ENCODE data around the gene LDAF1. TPM values are rescaled to one million over a fixed set of nuclear protein-coding genes. Genes with fewer than 3 reads are reported as not detected.

Gene LDAF1
- total RNA-seq, 6 experiments from 2014 or later, result 1.5 to 3.1 (median 2.1) TPM

DNA sequence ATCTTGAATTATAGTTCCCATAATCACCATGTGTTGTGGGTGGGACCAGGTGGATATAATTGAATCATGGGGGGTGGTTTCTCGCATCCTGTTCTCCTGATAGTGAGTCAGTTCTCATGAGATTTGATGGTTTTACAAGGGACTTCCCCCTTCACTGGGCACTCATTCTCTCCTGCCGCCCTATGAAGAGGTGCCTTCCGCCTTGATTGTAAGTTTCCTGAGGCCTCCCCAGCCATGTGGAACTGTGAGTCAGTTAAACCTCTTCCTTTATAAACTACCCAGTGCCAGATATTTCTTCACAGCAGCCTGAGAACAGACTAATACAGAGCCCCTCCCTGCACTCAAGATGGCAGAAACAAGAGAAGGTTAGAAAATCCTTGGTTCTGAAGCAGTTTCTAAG, 26.4 kb downstream of the LDAF1 start:
- ATAC-seq (no peak), DNase-seq (no peak)
- 67% methylated on average over 1 of the region's 3 CpGs for WGBS (ENCODE audit: insufficient coverage, low coverage, low lambda C conversion rate, missing lambda C conversion rate)
- no peaks in the 10 kb centered on the region for H3K36me3 ChIP-seq
- no peaks in the 10 kb centered on the region for H3K27me3 ChIP-seq
- H3K4me3 ChIP-seq, result no peak overlapping the region
- H3K4me1 ChIP-seq, result no peaks in the 10 kb centered on the region
- no peak for TF ChIP-seq CTCF (IDR thresholded peaks at IDR 0.05)
- no peak for TF ChIP-seq POLR2A (IDR thresholded peaks at IDR 0.05)
- no peaks in the 10 kb centered on the region for H3K9me3 ChIP-seq
- intact Hi-C loops (cut with DNase I), result loop anchor here in 1 of 2 donors (5.0 kb wide), 1 partner anchor 92 kb away; the partner anchor contains the start of gene CRYM
- H3K27ac ChIP-seq, result no peak overlapping the region

DNA sequence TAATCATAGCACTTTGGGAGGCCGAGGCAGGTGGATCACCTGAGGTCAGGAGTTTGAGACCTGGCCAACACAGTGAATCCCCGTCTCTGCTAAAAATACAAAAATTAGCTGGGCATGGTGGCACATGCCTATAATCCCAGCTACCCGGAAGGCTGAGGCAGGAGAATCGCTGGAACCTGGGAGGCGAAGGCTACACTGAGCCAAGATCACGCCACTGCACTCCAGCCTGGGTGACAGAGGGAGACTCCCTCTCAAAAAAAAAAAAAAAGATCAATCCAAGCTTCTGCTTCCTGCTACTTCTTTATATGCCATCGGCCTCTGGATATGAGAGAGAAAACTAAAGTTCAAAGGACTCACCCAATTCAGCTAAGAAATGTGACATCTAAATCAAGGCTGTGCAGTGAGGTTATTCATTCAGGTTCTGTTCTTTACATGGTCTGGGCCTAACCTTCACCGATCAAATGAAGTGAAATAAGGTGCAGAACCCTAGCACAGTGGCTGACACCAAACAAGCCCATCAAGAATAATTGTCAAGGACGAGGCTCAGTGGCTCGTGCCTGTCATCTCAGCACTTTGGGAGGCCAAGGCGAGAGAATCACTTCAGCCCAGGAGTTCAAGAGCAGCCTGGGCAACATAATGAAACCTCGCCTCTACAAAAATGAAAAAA, 27.3 kb downstream of the LDAF1 start:
- ATAC-seq (no peak), DNase-seq (no peak)
- Histone ChIP-seq H3K27ac (no peak overlapping the region), H3K27me3 (no peaks in the 10 kb centered on the region), H3K4me1 (no peaks in the 10 kb centered on the region), H3K4me3 (no peak overlapping the region), H3K36me3 (no peaks in the 10 kb centered on the region), H3K9me3 (no peaks in the 10 kb centered on the region)
- intact Hi-C loops (cut with DNase I), result loop anchor here in 1 of 2 donors (5.0 kb wide), 1 partner anchor 92 kb away; the partner anchor contains the start of gene CRYM
- no peak for TF ChIP-seq POLR2A (IDR thresholded peaks at IDR 0.05)
- no peak for TF ChIP-seq CTCF (IDR thresholded peaks at IDR 0.05)
- WGBS (ENCODE audit: insufficient coverage, low coverage, low lambda C conversion rate, missing lambda C conversion rate), result 78% methylated on average over 12 of the region's 12 CpGs

DNA sequence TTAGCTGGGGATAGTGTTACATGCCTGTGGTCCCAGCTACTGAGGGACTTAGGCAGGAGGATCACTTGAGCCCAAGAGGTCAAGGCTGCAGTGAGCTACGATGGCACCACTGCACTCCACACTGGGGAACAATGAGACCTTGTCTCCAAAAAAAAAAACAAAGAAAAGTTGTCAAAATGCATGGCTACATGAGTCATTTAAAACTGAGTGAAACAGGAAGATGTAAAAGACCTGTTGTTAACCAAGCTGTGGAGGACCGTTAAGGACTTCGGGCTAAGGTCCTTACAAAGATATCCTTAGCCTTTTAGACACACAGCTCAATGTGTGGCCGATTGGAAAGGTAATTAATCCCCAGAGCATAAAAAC, 27.8 kb downstream of the LDAF1 start:
- Histone ChIP-seq H3K9me3 (no peaks in the 10 kb centered on the region), H3K4me3 (no peak overlapping the region), H3K36me3 (no peaks in the 10 kb centered on the region), H3K27me3 (no peaks in the 10 kb centered on the region), H3K4me1 (no peaks in the 10 kb centered on the region), H3K27ac (no peak overlapping the region)
- no peak for TF ChIP-seq CTCF (IDR thresholded peaks at IDR 0.05)
- no peak for TF ChIP-seq POLR2A (IDR thresholded peaks at IDR 0.05)
- no peak for DNase-seq
- 41% methylated on average over 3 of the region's 4 CpGs for WGBS (ENCODE audit: insufficient coverage, low coverage, low lambda C conversion rate, missing lambda C conversion rate)
- no peak for ATAC-seq
- intact Hi-C loops (cut with DNase I), result loop anchor here in 1 of 2 donors (5.0 kb wide), 1 partner anchor 91 kb away; the partner anchor contains the start of gene CRYM

- no peak for ATAC-seq
- no peaks in the 10 kb centered on the region for H3K9me3 ChIP-seq
- no peak overlapping the region for H3K4me3 ChIP-seq
- H3K4me1 ChIP-seq, result no peaks in the 10 kb centered on the region
- DNase-seq, result no peak
- intact Hi-C loops (cut with DNase I), result loop anchor here in 1 of 2 donors (5.0 kb wide), 1 partner anchor 88 kb away; the partner anchor contains the start of gene CRYM
- no peak for TF ChIP-seq CTCF (IDR thresholded peaks at IDR 0.05)
- no peak for TF ChIP-seq POLR2A (IDR thresholded peaks at IDR 0.05)
- 28% methylated on average over 3 of the region's 5 CpGs for WGBS (ENCODE audit: insufficient coverage, low coverage, low lambda C conversion rate, missing lambda C conversion rate)
- no peak overlapping the region for H3K27ac ChIP-seq
- no peaks in the 10 kb centered on the region for H3K36me3 ChIP-seq
- no peaks in the 10 kb centered on the region for H3K27me3 ChIP-seq
Observed at GRCh38 chr16:21189311-21189710, 30.8 kb downstream of the LDAF1 start.

Data from right lobe of liver (tissue), 6 donors.